PC-9 (cell line): ENCODE data around the gene PALLD.

ENCODE experiments used
- CTCF ChIP-seq: fragments of 200-600 bp; sonication (generic); conservative IDR thresholded peaks from 2 replicates; pipeline ENCODE4 v1.6.1; 2017; ENCODE audit warnings: mixed run types, antibody characterized with exemption, mild to moderate bottlenecking, moderate library complexity
- EZH2 ChIP-seq: fragments of 200-600 bp; sonication (generic); IDR thresholded peaks from 2 replicates; pipeline ENCODE4 v1.8.0; 2017; ENCODE audit warnings: antibody characterized with exemption, low read depth

GRCh38 chr4:168723569-168723968 is 226.7 kb downstream of the PALLD start:
- TF ChIP-seq CTCF = no peak
- no peak for TF ChIP-seq EZH2
